Measurements from ENCODE around the gene POLR1D.

POLR1D gene

GRCh38 chr13:27638001-27638400, 16.3 kb downstream of the POLR1D start:
- Histone ChIP-seq H3K9ac (ENCODE audit: low read length) (no peak overlapping the region), H3K36me3 (replicated peaks; ENCODE audit: low read depth, low read length) (peaks cover 16% of the 10 kb centered on the region), H3K27me3 (ENCODE audit: low read depth, low read length) (no peaks in the 10 kb centered on the region), H3K9me3 (ENCODE audit: insufficient read depth, low read length) (no peaks in the 10 kb centered on the region), H2AFZ (ENCODE audit: low read depth, low read length) (no peak overlapping the region), H3K4me3 (ENCODE audit: low read length) (no peak overlapping the region), H3K4me2 (ENCODE audit: low read length) (no peak overlapping the region), H3K79me2 (ENCODE audit: low read length) (peaks cover 93% of the 10 kb centered on the region), H3K27ac (ENCODE audit: low read length) (no peak overlapping the region), H4K20me1 (ENCODE audit: insufficient read depth, low read length) (peaks cover 65% of the 10 kb centered on the region), H3K4me1 (ENCODE audit: low read length) (peaks cover 23% of the 10 kb centered on the region)
- TF ChIP-seq CTCF (IDR thresholded peaks at IDR 0.05; ENCODE audit: low read depth, low read length) (no peak), EZH2phosphoT487 (IDR thresholded peaks at IDR 0.05; ENCODE audit: low read depth) (no peak)

- Histone ChIP-seq H3K27me3 (ENCODE audit: low read depth, low read length) (no peaks in the 10 kb centered on the region), H3K36me3 (replicated peaks; ENCODE audit: low read depth, low read length) (peaks cover 18% of the 10 kb centered on the region), H3K4me3 (ENCODE audit: low read length) (no peak overlapping the region), H3K4me2 (ENCODE audit: low read length) (no peak overlapping the region), H3K27ac (ENCODE audit: low read length) (no peak overlapping the region), H3K9ac (ENCODE audit: low read length) (no peak overlapping the region), H4K20me1 (ENCODE audit: insufficient read depth, low read length) (peaks cover 62% of the 10 kb centered on the region), H2AFZ (ENCODE audit: low read depth, low read length) (no peak overlapping the region), H3K9me3 (ENCODE audit: insufficient read depth, low read length) (no peaks in the 10 kb centered on the region), H3K4me1 (ENCODE audit: low read length) (peaks cover 21% of the 10 kb centered on the region), H3K79me2 (ENCODE audit: low read length) (peaks cover 93% of the 10 kb centered on the region)
- no peak for TF ChIP-seq EZH2phosphoT487 (IDR thresholded peaks at IDR 0.05; ENCODE audit: low read depth)
- no peak for TF ChIP-seq CTCF (IDR thresholded peaks at IDR 0.05; ENCODE audit: low read depth, low read length)
Observed at GRCh38 chr13:27638521-27638920, 16.8 kb downstream of the POLR1D start.

- H3K27me3 ChIP-seq (ENCODE audit: low read depth, low read length) = no peaks in the 10 kb centered on the region
- no peaks in the 10 kb centered on the region for H3K9me3 ChIP-seq (ENCODE audit: insufficient read depth, low read length)
- no peak overlapping the region for H3K4me3 ChIP-seq (ENCODE audit: low read length)
- peaks cover 93% of the 10 kb centered on the region for H3K79me2 ChIP-seq (ENCODE audit: low read length)
- H3K9ac ChIP-seq (ENCODE audit: low read length) = no peak overlapping the region
- TF ChIP-seq EZH2phosphoT487 (IDR thresholded peaks at IDR 0.05; ENCODE audit: low read depth) (no peak), CTCF (IDR thresholded peaks at IDR 0.05; ENCODE audit: low read depth, low read length) (no peak)
- no peak overlapping the region for H3K4me2 ChIP-seq (ENCODE audit: low read length)
- H3K36me3 ChIP-seq (replicated peaks; ENCODE audit: low read depth, low read length) = peaks cover 25% of the 10 kb centered on the region
- H3K4me1 ChIP-seq (ENCODE audit: low read length) = peaks cover 20% of the 10 kb centered on the region
- no peak overlapping the region for H2AFZ ChIP-seq (ENCODE audit: low read depth, low read length)
- H3K27ac ChIP-seq (ENCODE audit: low read length) = no peak overlapping the region
- peaks cover 63% of the 10 kb centered on the region for H4K20me1 ChIP-seq (ENCODE audit: insufficient read depth, low read length)
Observed at GRCh38 chr13:27639186-27639585, 17.5 kb downstream of the POLR1D start.

GRCh38 chr13:27641711-27642502, 20.2 kb downstream of the POLR1D start:
- H2AFZ ChIP-seq (ENCODE audit: low read depth, low read length) = no peak overlapping the region
- no peak overlapping the region for H3K4me2 ChIP-seq (ENCODE audit: low read length)
- no peaks in the 10 kb centered on the region for H3K9me3 ChIP-seq (ENCODE audit: insufficient read depth, low read length)
- H3K79me2 ChIP-seq (ENCODE audit: low read length) = peaks cover 97% of the 10 kb centered on the region
- H3K36me3 ChIP-seq (replicated peaks; ENCODE audit: low read depth, low read length) = peaks cover 40% of the 10 kb centered on the region
- H3K4me1 ChIP-seq (ENCODE audit: low read length) = peaks cover 10% of the 10 kb centered on the region; the same call in 1 of the 2 replicates
- no peak overlapping the region for H3K4me3 ChIP-seq (ENCODE audit: low read length)
- H3K27me3 ChIP-seq (ENCODE audit: low read depth, low read length) = no peaks in the 10 kb centered on the region
- no peak overlapping the region for H3K27ac ChIP-seq (ENCODE audit: low read length)
- H4K20me1 ChIP-seq (ENCODE audit: insufficient read depth, low read length) = peaks cover 55% of the 10 kb centered on the region
- TF ChIP-seq EZH2phosphoT487 (IDR thresholded peaks at IDR 0.05; ENCODE audit: low read depth) = no peak
- no peak for TF ChIP-seq CTCF (IDR thresholded peaks at IDR 0.05; ENCODE audit: low read depth, low read length)
- no peak overlapping the region for H3K9ac ChIP-seq (ENCODE audit: low read length)

Data from OCI-LY3 (cell line).